NCI-H1436 (cell line): ENCODE data around the gene CSTF1.
"Not testable (repeated sequence)": the region's sequence is repeated elsewhere in the genome, so short reads cannot be mapped to it uniquely, and the experiment has no call there.

Source experiments
- DNase-seq: peaks from one replicate; lab custom pipeline; 2025; lab: John Stamatoyannopoulos, UW

CSTF1 gene

GRCh38 chr20:56409521-56409920, 17.1 kb downstream of the CSTF1 start:
- DNase-seq = no peak

- DNase-seq = no peak
Observed at GRCh38 chr20:56409956-56410355, 17.5 kb downstream of the CSTF1 start.

- DNase-seq = not testable (repeated sequence)
Observed at GRCh38 chr20:56411287-56411686, 18.8 kb downstream of the CSTF1 start.

GRCh38 chr20:56411759-56412472, 19.5 kb downstream of the CSTF1 start, which contains the start of gene CASS4:
CASS4 (plus strand) TSS chr20:56412260; CDS start chr20:56412459, 199 bp downstream.
- no peak for DNase-seq

DNA sequence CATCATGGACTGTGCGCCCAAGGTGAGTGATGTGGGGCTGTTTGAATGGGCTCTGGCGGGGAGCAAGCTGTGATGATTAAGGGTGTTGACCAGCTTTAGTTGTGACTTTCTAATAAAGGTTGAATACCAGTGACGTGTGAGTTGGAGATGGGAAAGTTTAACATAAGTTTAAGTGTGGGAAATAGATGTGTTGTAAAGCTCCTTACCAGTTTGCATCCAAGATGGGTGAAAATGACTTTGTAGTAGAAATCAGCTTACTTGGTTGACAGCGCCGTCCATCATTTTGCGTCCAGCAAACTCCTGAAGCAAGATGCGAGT, 20.0 kb downstream of the CSTF1 start:
- no peak for DNase-seq

GRCh38 chr20:56412949-56413348, 20.5 kb downstream of the CSTF1 start:
- DNase-seq = no peak

GRCh38 chr20:56414842-56415765, 22.7 kb downstream of the CSTF1 start:
- DNase-seq = no peak

DNA sequence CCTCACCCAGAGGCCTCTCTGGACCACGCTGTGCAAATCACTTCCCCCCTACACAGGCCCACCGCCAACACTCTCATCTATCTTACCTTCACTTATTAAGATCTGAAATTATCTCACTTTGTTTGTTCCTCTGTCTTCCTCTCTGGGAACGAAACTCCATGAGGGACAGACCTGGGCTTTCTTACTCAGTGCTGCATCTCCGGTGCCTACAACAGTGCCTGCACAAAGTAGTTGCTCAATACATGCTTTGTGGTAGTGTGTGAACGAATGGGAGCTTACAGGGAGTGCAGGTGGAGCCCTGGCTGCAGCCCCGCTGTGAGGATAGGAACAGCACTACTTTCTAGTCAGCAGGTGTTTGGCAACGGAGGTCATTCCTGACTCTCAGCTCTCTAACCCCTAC, 25.0 kb downstream of the CSTF1 start:
- no peak for DNase-seq

DNA sequence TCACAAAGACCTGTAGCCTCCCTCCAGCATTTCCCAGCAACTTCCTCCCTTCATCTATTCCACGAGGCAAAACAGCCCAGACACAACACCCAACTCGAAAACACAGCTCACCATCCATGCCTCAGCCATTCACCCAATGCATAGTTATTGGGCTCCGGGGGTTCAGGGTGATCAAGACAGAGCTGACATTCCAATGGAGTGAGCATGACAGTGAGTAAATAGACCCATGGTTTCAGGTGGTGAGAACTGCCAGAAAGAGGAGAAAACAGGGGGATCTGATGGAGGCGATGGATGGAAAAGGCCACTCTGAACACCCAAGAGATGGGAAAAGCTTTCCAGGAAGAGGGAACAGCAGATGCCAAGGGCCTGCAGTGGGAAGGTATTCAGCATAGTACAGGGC, 25.5 kb downstream of the CSTF1 start:
- DNase-seq = no peak

- DNase-seq = no peak
Observed at GRCh38 chr20:56418385-56418861, 26.0 kb downstream of the CSTF1 start.

DNA sequence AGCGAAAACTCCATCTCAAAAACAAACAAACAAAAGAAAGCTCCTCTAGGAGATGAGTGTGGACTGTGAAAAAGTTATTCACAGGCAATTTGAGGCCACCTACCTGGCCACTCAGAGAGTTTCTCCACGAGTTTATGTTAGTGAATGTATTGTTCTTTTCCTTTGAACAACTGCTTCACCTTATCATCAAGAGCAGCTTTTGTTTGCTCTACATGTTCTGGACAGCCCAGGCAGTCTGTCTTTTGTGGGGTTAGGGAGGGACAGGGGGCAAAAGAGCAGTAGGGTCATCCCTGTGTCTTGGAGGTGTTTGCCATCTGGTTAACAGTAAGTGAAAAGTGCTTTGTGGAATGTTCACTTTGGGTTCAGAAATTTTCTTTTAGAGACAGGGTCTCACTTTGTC, 27.6 kb downstream of the CSTF1 start:
- no peak for DNase-seq

DNA sequence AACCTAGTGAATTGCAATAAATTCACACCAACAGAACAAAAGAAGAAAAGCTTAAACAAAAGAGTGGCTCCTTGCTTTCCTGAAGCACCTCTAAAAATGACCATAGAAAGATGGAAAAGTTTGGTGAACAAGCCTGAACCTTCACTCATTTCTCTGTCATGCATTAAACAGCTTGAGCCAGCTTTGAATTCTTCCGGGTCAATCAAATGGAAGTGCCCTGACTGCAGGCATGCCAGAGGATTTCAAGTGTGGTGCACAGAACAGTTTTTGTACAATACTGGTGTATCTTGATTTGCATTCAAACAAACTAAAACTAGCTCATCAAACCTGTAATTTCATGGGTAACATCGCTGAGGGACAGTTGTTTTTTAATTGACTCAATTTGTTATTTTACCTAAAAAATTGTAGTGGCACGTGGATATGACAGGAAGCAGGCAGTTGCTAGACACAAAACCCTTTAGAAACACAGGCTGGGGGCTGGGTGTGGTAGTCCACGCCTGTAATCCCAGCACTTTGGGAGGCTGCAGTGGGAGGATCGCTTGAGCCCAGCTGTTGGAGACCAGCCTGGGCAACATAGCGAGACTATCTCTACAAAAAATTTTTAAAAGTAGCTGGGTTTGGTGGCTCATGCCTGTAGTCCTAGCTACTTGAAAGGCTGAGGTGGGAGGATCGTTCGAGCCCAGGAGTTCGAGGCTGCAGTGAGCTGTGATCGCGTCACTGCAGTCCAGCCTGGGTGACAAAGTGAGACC, 28.7 kb downstream of the CSTF1 start:
- no peak for DNase-seq

DNA sequence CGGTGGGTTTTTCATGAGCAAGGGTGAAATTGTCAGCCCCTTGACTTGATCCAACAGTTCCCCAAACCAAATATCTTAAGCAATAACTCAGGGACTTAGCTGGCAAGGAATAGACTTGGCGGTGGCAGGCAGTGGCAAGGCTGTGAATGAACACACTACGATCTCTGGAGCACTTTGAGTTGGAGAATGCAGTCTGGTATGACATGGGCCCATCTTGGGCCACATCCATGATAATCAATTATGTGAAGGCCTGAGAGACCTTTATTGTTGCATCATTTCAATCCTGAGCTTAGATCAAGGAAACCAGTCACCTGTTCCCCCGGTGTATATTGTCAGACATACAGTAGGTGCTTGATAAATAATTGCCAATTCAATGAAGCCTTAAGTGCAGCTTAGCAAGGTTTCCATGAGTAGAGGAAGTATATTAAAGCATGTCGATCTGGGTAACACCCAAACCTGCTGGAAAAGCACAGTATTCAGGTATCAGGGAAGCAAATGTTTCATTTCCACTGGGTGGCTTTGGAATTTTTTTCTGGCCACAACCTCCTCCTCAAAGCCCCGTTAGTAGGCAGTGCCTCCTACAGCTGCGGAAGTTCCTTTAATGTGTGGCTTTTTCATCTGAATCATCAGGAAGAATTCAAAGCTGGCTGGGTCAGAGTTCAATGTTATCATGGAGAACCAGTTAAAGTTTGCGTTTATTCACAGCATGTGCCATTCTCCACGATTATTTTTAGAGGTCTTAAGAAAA, 29.8 kb downstream of the CSTF1 start:
- no peak for DNase-seq

- DNase-seq = no peak
Observed at GRCh38 chr20:56422824-56423189, 30.4 kb downstream of the CSTF1 start.

GRCh38 chr20:56423211-56423610, 30.8 kb downstream of the CSTF1 start:
- no peak for DNase-seq

DNA sequence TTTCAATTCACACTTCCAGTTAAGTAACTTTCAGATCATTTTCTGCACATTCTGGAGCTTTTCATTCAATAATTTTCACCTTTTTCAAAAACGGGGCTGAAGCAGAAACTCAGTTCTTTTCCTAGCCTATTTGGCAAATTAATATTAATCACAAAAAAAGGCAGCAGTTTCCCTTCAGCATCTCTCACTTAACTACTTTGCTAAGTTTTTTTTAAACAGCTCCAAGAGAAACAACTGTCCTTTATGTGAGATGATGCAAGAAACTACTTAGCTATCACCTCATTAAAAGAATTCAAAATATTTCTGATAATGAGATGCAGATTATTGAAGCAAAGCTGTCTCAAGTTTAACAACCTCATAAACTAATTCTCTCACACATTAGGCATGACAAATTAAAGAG, 31.4 kb downstream of the CSTF1 start:
- no peak for DNase-seq

DNA sequence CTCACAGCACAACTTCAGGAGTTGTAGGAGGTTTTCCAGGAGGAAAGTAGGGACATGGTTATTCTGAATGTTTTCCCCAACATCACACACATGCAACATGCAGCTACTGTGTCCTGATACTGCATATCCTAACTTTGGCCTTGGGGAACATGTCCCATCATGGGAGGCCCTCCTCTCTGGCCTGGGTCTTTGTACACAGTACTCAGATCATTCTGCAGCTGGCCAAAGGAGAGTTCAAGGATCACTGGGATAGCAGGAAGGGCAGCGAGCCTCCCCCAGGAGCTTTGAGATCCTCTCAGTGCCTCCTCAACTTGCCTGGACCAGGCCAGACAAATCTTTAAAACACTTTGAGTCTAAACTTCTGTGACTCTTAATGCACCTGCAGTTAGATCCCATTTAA, 32.5 kb downstream of the CSTF1 start:
- no peak for DNase-seq

DNA sequence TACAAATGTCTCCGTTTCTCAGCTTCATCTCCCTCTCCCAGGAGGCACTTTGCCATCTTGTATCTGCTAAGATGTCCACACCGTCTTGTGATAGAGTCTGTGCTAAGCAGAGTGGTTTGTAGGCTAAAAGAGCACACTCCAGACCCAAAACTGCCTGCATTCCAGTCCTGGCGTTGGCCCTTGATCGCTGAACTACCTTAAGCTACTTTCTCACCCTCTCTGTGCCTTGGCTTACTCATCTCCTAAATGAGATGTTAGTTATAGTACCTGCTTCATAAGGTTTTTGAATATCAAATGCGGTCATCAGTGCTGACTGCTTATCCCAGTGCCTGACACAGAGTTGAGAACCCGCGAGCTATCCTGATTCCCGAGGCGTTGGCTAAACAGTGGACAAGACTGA, 33.6 kb downstream of the CSTF1 start:
- DNase-seq = no peak

- no peak for DNase-seq
Observed at GRCh38 chr20:56426926-56427325, 34.5 kb downstream of the CSTF1 start.

DNA sequence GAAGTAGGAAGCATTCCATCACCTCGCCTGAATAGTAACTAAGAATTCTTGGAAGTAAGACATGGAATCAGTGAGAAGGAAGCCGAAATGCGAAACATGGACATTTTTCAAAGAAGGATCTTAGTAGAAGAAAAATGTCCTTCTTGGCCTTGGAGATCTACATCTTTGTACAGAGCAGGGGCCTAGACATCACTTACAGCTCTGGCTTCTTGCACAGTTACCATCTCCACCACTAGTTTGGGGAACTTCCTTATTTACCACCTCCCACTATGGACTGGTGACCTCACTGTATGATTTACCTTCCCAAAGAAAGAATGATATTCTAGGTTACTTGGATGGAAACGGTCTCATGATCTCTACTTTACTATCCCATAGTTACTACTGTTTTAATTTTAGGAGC, 35.4 kb downstream of the CSTF1 start:
- DNase-seq = no peak

- no peak for DNase-seq
Observed at GRCh38 chr20:56428410-56428809, 36.0 kb downstream of the CSTF1 start.

DNA sequence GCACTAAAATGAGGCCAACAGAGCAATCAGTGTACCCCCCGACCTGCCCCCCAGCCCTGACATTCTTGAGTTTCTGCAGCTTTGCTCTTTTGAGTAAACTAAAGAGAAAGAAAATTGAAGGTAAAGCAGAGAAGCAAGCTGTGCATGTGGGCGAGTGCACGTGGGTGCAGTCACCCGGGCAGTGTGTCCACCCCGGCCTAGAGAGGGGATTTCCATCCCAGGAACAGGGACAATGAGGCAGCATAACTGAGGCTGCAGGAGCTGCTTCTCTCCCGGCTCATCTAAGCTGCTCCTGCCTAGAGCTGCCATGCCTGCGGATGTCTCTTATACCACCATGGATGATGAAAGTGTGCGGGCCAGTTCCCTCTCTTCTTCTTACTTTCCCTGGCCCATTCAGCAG, 36.4 kb downstream of the CSTF1 start:
- no peak for DNase-seq
